ENCODE measurements around the gene SPECC1.
"Not testable (repeated sequence)": the region's sequence is repeated elsewhere in the genome, so short reads cannot be mapped to it uniquely, and the experiment has no call there.

SPECC1 gene

GRCh38 chr17:20133517-20133916, 124.4 kb downstream of the SPECC1 start:
- no peak for DNase-seq

GRCh38 chr17:20141198-20141972, 132.2 kb downstream of the SPECC1 start:
- no peak for DNase-seq

GRCh38 chr17:20142268-20142667, 133.1 kb downstream of the SPECC1 start:
- no peak for DNase-seq

- DNase-seq: no peak
Measured at GRCh38 chr17:20143740-20144139, 134.6 kb downstream of the SPECC1 start.

DNA sequence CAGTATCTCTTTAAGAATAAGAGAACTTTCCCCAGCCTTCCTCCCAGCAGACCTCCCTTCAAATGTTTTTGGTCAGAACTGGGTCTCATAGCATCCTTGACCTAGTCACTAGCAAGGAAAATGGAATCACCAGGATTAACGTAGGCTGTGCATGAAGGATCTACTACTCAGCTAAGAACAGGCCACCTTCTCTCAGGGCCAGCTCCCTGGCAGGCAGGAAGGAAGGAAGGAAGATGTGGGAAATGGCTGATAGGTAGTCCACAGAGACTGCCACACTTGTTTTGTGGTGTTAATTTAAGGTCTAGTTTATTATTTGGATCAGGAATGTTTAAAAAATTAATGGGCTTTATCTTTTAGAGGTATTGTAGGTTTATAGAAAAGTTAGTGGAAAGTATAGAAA, 136.4 kb downstream of the SPECC1 start:
- no peak for DNase-seq

- no peak for DNase-seq
Measured at GRCh38 chr17:20149251-20149650, 140.1 kb downstream of the SPECC1 start.

GRCh38 chr17:20151174-20151573, 142.0 kb downstream of the SPECC1 start:
- no peak for DNase-seq

- no peak for DNase-seq
Measured at GRCh38 chr17:20153231-20153630, 144.1 kb downstream of the SPECC1 start.

- no peak for DNase-seq
Measured at GRCh38 chr17:20154286-20155000, 145.3 kb downstream of the SPECC1 start.

- peak; percentile 99 for DNase-seq
Measured at GRCh38 chr17:20155258-20156195, 146.4 kb downstream of the SPECC1 start.

DNA sequence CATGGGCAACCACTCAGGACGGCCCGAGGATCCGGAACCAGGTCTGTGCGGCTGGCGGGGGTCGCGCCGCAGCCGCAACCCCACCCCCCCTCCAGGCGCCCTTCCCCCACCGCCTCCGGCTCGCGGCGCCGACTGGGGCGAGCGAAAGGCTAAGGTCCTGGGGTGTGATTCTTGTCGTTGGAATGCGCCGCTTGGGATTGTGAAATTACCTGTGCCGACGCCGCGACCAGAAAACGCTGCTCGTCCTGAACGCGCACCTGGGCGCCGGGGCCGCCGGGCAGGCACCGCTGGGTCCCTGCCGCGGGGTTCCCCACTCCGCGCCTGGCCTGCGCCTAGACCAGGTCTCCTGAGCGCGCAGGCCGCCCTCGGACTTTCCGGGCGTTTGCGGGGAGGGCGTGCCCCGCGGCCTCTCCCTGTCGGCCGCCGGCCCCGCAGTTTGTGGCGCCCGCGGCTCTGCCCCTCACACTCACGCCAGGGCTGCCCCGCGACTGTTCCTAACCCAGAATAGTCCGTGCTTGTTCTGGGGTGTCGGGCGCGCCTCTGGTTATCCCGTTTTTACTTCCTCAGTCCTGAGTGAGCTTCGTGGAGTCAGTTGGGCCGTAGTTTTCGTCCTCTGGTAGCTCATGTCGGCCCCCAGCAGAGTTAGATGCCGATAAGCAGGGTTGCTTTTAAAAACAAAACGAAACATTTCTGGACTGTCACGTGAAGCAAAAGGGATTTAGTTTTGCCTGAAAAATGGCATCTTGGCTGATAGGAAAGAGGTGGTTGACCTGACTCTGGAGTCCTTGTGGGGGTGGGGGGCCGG, 147.2 kb downstream of the SPECC1 start:
- DNase-seq: peak; percentile 63

DNA sequence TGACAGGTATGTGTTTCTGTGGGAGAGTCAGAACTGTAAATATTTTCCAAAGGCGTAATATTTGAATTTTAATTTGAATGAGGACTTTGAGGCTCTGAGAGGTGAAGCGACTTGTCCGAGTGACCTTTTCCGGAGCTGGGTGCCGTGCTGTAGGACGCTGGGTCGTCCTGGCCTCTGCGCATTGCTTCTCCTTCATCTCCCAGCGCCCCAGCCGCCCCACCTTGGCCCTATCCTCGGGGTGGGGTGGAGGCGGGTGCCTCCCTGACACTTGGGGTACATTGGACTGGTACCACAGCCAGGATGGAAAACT, 147.8 kb downstream of the SPECC1 start:
- DNase-seq: no peak

DNA sequence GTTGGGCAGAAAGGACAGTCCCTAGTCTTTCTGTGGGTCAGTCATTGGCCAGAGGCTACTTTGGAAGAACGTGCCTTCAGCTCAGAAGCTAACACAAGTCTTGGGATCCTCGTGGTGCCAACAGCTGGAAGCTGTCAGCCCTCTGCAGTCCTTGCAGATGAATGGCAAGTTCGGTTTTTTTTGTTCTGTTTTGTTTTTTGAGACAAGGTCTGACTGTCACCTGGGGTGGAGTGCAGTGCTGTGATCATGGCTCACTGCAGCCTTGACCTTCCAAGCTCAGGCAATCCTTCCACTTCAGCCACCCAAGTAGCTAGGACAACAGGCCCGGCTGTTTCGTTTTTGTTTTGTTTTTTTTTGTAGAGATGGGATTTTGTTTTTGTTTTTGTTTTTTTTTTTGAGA, 149.4 kb downstream of the SPECC1 start:
- no peak for DNase-seq

DNA sequence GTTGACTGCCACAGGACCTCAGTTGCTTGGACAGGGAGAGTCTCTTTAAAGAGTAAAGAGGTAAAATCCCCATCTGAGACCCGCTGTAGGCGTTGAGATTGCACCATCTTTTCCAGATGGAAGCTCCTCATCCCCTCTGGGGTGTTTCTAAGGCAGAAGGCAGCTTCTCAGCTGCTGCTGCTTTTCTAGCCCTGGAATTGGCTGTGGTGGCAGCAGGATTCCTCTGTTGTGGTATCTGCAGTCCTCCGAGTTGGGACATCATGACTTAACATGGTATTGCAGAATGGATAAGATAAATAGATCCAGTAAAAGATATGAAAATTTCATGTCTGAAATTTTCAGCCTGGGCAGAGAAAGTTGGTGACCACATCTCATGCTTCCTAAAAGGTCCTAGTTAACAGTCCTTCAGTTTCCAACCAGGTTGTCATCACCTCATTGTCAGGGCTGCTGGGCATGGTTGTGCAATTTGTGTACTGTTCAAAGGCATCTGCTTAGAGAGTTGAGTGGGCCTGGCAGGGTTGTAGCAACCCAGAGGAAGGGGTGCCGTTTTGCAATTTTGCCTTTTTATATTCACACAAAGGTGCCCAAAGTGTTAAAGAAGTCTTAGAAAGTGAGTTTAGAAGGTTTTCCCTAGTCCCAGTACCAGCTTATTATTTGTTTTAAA, 150.4 kb downstream of the SPECC1 start:
- no peak for DNase-seq

- DNase-seq: not testable (repeated sequence)
Measured at GRCh38 chr17:20165516-20165915, 156.4 kb downstream of the SPECC1 start.

GRCh38 chr17:20170085-20170484, 160.9 kb downstream of the SPECC1 start:
- no peak for DNase-seq

- no peak for DNase-seq
Measured at GRCh38 chr17:20171741-20172365, 162.7 kb downstream of the SPECC1 start.

DNA sequence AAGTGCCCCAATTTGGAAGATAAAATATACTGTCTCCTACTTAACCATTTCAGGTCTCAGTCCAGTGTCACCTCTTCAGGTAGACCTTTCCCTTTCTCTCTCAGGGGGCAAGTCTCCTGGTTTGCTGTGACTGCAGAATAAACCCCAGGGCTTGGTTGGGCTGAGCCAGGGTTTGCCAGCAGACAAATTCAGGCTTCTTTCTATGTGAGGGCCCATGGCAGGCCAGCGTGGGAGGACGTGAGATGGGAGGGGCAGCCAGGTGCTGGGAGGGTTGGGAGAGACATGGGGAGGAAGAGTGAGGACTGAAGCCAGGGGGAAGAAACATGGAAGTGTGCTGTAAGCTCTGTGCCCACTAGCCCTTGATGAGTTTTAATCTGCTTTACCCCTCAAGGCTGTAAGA, 163.2 kb downstream of the SPECC1 start:
- no peak for DNase-seq

- no peak for DNase-seq
Measured at GRCh38 chr17:20173091-20173490, 163.9 kb downstream of the SPECC1 start.

DNA sequence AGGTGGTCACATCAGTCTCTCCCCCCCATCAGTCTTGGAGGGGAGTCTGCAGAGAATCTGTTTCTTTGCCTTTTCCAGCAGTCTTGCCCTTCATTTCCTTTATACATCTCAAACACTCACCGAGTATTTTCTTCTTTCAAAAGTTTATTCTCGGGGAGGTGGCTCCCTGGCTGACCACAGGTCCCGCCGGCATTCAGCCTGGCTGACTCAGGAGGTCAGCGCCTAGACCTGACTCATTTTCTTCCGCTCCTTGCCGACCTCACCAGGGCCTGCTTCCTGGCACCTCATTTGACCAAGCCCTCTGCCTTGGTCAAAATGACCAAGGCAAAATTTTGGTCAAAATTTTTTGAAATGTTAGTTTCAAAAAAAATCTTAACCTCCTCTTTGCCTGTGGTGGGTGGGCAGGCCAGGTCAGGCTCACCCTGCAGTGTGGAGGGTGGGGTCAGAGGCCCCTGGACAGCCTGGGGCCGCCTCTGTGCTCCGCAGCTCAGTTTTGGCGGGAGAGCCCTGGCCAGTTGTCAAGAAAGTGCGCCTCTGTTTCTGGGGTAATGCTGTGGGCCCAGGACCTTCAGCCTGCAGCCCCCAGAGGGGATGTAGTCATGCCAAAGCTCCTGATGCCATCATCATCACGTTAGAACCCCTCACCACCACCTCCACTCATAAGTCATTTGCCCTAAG, 165.6 kb downstream of the SPECC1 start:
- DNase-seq: no peak

DNA sequence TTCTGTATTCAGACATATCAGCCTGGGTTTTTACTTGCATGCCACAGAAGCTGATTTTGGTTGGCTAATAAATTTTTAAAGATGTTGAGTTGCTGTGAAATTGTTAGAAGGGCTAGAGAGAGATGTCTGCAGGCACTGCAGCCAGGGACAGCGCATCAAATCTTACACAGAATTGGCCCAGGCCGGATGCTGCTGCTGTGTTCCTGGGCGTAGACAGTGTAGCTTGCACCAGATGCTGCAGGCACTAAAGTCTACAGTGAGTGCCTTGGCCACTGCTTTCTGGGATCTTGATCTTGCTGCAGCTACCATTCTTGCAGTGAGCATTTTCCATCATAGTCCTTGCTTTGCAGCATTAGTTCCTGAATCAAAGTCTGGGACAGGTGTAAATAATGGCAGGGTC, 169.9 kb downstream of the SPECC1 start:
- DNase-seq: no peak
